Astrocyte of the hippocampus (primary cell): ENCODE data around the gene SEMA3C.

Source experiments
- DNase-seq: peaks from one replicate; pipeline ENCODE4 v3.0.0; 2011; ENCODE audit warnings: low read depth, low spot score

Gene SEMA3C

DNA sequence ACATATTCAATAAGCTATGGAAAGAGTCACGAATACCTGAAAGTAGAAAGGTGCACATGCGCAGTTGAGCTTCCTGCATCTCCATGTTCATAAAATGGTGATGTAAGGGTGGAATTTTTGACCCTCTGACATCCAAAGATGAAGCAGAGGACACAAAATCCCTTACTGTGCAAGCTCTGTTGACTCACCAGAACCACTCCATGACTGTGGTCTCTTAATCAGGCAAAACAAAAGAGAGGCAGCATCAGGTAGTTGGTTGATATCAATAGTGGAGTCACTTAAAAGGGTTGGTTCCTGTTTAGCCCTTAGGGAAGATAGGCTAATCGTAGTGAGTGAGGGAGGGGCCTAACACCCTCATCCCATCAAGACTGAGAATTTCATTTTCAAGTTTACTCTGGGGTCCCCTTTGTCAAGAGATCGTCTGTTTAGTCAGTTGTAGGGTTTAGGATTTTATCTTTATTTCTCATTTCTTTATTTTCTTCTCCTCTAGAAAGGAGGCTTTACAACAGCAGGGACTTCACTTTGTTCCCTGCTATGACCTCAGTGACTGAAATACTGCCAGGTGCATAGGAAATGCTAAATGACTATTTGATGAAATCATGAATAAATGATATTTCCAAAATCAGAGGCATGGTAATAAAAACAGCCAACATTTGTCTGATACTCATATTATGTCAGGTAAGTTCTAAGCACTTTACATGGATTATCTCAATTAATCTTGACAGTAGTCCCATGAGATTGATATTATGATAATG lies 182.3 kb downstream of the SEMA3C start:
- no peak for DNase-seq

DNA sequence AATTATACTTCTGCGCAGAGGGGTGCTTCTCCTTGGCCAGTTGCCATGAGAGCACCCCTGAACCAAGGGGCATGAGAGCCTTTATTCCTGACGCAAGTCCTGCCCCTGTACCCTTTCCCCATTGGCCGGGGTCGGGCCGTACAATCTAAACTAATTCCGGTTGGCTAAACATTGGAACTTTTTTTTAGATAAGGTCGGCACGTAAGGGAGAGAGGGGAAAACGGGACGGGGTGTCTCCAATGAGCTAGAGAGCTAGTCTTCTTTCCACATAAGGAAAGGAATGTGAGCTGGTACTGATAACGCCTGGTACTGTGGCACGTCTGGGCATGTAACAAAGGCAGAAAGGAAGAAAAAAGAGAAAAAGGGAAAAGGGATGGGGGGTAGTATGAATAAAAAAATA lies 183.5 kb downstream of the SEMA3C start:
- no peak for DNase-seq

GRCh38 chr7:80734011-80734410 lies 184.8 kb downstream of the SEMA3C start:
- no peak for DNase-seq

DNA sequence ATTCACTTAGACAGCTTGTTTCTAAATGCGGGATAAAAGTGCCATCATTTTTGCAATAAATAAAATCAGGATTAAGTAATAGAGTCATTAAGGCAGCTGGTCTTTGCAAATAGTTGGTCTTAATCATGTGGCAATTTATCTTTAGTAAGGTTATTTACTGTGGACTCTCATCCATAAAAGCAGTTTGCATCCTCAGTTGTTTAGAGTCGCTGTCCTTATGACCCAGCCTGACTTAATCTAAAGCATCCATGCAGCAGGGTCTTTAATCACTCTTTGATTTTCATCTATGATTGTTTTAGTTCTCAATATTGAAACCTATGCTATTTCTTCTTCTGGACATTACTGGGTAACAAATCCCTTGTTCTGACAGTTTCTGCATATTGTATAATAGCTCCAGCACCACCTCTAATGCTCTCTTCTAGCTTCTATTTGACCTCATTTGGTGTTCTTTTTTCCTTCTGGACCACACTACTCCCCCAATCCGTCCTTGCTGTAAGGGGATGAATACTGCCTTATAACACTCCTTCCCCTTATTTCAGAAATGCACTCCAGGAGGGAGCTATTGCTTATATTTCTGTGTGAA lies 185.4 kb downstream of the SEMA3C start:
- no peak for DNase-seq

GRCh38 chr7:80732630-80733029 lies 186.2 kb downstream of the SEMA3C start:
- DNase-seq = no peak

DNA sequence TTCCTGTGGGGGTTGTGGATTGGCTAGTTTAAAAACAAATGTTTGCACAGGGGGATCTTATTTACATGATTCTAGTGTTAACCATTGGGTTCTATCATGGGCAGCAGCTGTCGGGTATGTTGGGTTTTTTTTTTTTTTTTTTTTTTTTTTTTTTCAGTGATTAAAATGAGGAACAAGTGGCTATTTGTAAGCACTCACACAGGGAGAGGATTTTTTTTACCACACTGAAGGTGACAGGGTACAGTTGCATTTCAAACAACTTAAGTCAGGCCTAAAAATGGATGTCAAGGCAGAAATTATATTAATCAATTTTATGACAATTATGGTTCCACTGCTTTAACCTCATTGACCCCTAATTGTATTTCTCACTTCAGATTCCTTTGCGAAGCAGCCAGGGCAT lies 187.6 kb downstream of the SEMA3C start:
- no peak for DNase-seq

GRCh38 chr7:80729591-80730320 lies 189.1 kb downstream of the SEMA3C start:
- peak; percentile 32 for DNase-seq

DNA sequence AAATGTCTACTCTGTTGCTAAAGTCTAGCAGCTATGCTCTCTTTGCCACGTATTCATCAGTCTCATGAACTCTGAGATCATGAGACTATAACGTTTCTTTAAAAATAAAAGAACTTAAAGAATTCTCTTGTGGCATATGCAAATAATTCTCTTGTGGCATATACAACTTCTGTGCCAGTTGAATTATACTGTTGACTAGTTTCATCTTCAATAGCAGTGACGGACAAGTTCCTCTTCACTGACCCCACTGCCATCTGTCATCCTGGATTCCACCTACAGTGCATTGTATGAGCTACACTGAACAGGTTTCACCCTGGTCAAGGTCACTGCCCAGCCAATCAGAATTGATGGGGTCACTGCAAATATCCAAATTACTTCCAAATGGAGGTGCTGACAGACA lies 192.2 kb downstream of the SEMA3C start:
- no peak for DNase-seq

GRCh38 chr7:80725181-80725611 lies 193.7 kb downstream of the SEMA3C start:
- no peak for DNase-seq

GRCh38 chr7:80724249-80724871 lies 194.5 kb downstream of the SEMA3C start:
- DNase-seq = peak; percentile 33

DNA sequence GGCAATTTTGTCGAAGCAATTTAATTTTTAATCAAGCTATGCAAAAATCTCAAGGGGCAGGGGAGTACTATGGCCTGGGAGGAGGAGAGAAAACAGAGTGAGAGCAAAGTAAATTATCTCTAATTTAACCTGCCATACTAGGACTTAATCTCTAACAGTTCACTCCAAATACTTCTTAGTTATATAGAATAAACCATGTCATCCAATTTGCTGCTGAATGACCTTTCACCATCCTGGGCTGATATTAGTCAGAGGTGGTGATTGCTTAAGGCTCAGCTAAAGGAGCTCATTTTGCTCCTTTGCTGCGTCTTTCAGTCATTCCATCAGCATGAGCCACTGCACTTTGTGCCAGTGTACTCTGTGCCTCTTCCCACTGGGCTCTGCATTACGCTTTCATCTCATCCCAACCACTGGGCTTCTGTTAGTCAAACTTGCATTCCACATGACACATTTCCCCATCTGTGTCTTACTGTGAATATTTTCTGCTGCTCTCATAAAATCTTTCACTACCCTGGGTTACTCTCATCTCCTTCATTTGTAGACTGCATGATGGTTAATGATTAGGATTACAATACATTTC lies 196.1 kb downstream of the SEMA3C start:
- peak; percentile 97 for DNase-seq

DNA sequence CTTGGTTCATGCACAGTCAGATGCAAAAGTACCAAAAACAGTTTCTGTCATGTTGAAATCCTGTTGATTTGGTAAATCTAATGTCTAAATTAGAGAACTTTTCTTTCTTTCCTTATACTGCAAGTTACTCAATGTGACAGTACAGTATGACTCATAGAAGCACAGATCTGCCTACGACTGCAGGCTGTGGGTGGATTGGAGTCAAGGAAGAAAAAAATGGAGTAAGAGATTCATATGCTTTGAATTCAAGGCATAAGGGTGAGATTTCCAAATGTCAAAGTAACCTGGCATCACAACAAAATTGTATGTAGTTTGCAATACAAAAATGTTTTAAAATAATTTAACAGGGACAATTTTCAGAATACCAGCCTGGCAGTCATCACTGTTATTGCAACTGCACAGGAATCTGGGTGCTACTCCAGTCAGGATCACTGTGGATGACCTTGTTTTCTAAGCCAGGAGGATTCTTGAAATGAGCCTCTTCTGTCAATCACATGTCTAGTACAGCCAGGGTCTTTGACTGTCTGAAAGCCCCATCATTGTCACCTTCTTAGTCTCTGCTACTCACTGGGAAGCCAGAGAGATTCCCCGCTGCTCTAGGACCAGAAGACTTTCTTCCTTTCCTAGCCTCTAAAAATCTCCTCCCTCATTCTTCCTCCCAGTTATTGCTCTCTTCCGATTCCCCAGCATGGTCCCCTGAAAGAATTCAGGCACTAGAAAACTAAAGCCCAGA lies 196.8 kb downstream of the SEMA3C start:
- DNase-seq = peak; percentile 74

DNA sequence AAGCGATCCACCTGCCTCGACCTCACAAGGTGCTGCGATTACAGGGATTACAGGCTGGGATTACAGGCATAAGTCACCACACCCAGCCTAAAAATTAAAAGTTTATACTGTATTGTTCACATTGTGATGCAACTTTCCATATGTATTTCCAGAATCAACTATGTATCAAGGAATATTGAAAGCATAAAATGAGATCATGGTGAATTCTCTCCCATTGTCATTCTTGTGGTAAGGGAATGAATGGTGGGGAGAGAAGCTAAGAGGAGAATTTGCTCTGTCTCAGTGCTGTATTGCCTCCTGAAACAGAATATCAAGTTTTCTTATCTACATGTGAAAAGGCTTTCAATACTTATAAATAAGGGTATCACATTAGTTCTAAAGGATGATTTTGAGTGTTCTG lies 198.7 kb downstream of the SEMA3C start:
- no peak for DNase-seq

- peak; percentile 82 for DNase-seq
Observed at GRCh38 chr7:80719261-80719660, 199.6 kb downstream of the SEMA3C start.

DNA sequence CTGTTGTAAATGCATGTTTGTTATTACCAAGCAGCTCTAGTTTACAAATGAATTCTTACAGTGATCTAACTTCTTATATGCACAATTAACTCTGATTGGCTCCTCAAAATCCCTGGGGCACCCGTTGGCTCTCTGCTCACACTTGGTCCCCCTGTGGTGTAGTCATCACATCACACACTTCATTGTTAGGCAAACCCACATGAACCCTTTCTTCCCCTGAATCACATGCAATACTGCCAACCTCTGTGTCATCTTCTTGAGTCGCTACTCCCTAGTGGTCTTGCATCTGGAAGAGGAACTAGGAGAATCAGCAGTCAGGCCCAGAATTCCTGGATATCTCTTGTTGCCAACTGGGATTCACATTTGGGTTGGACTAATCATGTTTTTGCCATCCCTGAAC lies 207.3 kb downstream of the SEMA3C start:
- no peak for DNase-seq

DNA sequence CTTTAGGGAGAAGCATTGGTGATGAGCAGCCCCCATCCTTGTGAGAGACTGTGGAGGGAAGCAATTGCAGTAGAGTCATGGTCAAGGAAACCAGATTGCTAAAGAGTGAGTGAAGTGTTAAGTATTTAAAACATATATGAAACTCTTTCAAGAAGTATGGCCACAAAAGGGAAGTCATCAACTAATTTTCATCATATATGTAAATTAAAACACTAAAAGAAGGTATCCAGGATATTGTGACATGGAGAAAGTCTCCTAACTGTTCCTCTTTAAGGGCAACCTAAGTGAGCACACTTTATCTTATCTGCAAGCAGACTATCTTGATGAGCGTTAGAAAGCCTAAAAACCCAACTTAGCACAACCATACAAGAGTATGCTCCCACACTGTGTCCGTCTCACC lies 210.7 kb downstream of the SEMA3C start:
- DNase-seq = no peak

DNA sequence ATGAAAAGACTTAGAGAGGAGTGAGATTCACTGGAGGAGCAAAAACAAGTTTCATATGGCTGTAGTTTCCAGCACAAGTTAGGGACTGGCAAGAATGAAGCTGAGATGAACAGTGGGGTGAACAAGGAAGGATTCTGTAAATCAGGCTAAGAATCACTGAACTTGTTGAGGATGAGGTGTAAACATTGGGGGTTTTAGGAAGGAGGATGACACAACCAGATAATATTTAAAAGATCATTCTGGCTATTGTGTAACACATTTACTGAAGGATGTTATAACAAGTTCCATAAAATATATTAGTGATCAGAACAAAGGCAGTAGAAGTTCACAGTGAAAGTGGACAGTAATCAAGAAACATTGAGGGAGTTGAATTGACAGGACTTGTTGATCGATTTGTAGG lies 211.5 kb downstream of the SEMA3C start:
- no peak for DNase-seq

DNA sequence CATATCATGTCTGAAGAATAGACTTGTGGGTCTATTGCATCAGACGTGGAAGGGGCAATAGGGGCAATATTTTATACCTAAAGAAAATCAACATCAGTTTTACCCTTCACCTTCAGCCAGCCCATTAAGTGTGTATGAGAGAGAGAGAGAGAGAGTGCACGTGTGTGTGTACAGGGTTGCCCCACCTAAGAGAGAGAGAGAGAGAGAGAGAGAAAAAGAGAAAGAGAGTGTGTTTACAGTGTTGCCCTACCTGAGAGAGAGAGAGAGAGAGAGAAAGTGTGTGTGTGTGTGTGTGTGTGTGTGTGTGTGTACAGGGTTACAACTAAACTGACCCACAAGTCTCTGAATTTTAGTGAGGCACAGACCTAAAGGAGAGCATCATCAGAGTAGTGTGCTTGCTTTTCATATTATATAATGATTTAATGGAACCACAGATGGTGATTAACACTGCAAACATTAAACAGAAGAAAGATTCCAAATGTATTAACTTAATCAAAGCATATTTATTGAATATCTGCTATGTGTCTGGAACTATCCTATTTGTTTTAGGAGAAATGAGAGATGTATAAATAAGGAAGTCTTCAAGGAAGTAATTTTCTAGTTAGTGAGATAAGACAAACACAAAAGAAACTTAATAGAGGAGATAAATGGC lies 213.6 kb downstream of the SEMA3C start:
- DNase-seq = no peak

- DNase-seq = no peak
Observed at GRCh38 chr7:80703272-80703671, 215.6 kb downstream of the SEMA3C start.

DNA sequence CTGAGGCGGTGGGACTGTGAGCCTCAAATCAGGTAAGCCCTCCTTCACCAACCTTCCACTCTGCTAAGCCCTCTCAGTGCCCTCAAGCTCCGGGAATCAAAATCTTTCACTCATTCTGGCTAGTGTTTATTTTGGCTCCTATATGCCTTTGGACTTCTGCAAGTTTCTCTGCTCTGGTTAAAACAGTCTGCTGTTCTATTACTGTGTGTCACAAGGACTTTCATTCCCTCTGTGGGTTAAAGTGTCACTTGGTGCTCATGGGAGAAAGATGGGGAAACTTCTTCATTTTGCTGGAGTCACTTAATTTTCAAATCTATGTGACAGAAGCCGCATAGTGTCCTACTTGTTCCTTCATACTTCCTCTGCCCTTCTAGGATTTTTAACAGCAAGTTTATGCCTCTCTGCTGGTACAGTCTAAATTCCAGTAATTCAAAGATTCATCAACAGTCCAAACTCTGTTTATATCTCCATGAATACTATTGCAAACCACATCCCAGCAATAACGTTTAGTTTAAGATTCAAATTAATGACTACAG lies 219.1 kb downstream of the SEMA3C start:
- peak; percentile 64 for DNase-seq
